Activated naive CD4-positive, alpha-beta T cell treated with anti-CD3 and anti-CD28 coated beads for 36 hours (primary cell): ENCODE measurements around the gene ESR2. TPM values are rescaled to one million over a fixed set of nuclear protein-coding genes. Genes with fewer than 3 reads are reported as not detected.
"Not testable (repeated sequence)": the region's sequence is repeated elsewhere in the genome, so short reads cannot be mapped to it uniquely, and the experiment has no call there.

ENCODE experiments used
- CTCF ChIA-PET: fragments of 350-600 bp; sonication (Branson Sonifier 250); formaldehyde crosslinking; loops from one replicate; lab custom pipeline; 2021; ENCODE audit warnings: antibody characterized with exemption; lab: Charles Lee
- DNase-seq: peaks from one replicate; pipeline ENCODE4 v3.0.0-alpha.2; 2020
- H3K27ac Mint-ChIP-seq: one replicate; pipeline ENCODE4 v1.8.0; 2021; ENCODE audit warnings: mild to moderate bottlenecking, mixed read lengths
- H3K27me3 Mint-ChIP-seq: one replicate; pipeline ENCODE4 v1.8.0; 2021; ENCODE audit warnings: low read depth, mixed read lengths
- H3K36me3 Mint-ChIP-seq: one replicate; pipeline ENCODE4 v1.8.0; 2021; ENCODE audit warnings: low read depth, mixed read lengths
- H3K4me1 Mint-ChIP-seq: one replicate; pipeline ENCODE4 v1.8.0; 2021; ENCODE audit warnings: low read depth, mixed read lengths
- H3K4me3 Mint-ChIP-seq: one replicate; pipeline ENCODE4 v1.8.0; 2021; ENCODE audit warnings: mild to moderate bottlenecking, moderate library complexity, mixed read lengths
- H3K9me3 Mint-ChIP-seq: one replicate; pipeline ENCODE4 v1.8.0; 2021; ENCODE audit warnings: mixed read lengths
- intact Hi-C: fragments of 100-400 bp; cut with micrococcal nuclease; formaldehyde crosslinking; loops from one replicate; pipeline ENCODE4 v1.15.1; 2023
- total RNA-seq, 2 experiments: library from RNA; stranded (reverse); gene quantifications; one replicate each; pipeline ENCODE4 v1.2.3, GENCODE V29; 2021

Gene ESR2
- total RNA-seq, 2 experiments from 2014 or later = 0.27 to 0.43 TPM

GRCh38 chr14:64191756-64192155, 102.4 kb downstream of the ESR2 start:
- Mint-ChIP-seq H3K36me3 (peaks cover 29% of the 10 kb centered on the region), H3K4me1 (peaks cover 25% of the 10 kb centered on the region), H3K4me3 (no peak overlapping the region), H3K27me3 (no peaks in the 10 kb centered on the region), H3K9me3 (no peaks in the 10 kb centered on the region), H3K27ac (no peak overlapping the region)
- no peak for DNase-seq
- intact Hi-C loops = no loop called here
- CTCF ChIA-PET = no interaction called here

GRCh38 chr14:64190974-64191502, 103.1 kb downstream of the ESR2 start:
- intact Hi-C loops = no loop called here
- Mint-ChIP-seq H3K36me3 (peaks cover 31% of the 10 kb centered on the region), H3K4me3 (no peak overlapping the region), H3K27ac (no peak overlapping the region), H3K27me3 (no peaks in the 10 kb centered on the region), H3K4me1 (peaks cover 25% of the 10 kb centered on the region), H3K9me3 (no peaks in the 10 kb centered on the region)
- CTCF ChIA-PET = no interaction called here
- no peak for DNase-seq

GRCh38 chr14:64187331-64187730, 106.8 kb downstream of the ESR2 start:
- no peaks in the 10 kb centered on the region for H3K27me3 Mint-ChIP-seq
- no peak for DNase-seq
- peaks cover 39% of the 10 kb centered on the region for H3K36me3 Mint-ChIP-seq
- intact Hi-C loops = no loop called here
- no peak overlapping the region for H3K27ac Mint-ChIP-seq
- H3K4me3 Mint-ChIP-seq = no peak overlapping the region
- no peaks in the 10 kb centered on the region for H3K4me1 Mint-ChIP-seq
- CTCF ChIA-PET = no interaction called here
- H3K9me3 Mint-ChIP-seq = no peaks in the 10 kb centered on the region

GRCh38 chr14:64186231-64187129, 107.7 kb downstream of the ESR2 start:
- peaks cover 39% of the 10 kb centered on the region for H3K36me3 Mint-ChIP-seq
- no peaks in the 10 kb centered on the region for H3K9me3 Mint-ChIP-seq
- no peak overlapping the region for H3K4me3 Mint-ChIP-seq
- H3K27me3 Mint-ChIP-seq = no peaks in the 10 kb centered on the region
- intact Hi-C loops = no loop called here
- DNase-seq = no peak
- H3K27ac Mint-ChIP-seq = no peak overlapping the region
- H3K4me1 Mint-ChIP-seq = no peaks in the 10 kb centered on the region
- CTCF ChIA-PET = interaction anchor here (0.8 to 1.4 kb wide), 3 partner anchors 11 to 109 kb away, joined by 3 to 4 read pairs (median 3); no protein-coding TSS in a partner anchor

GRCh38 chr14:64185184-64185583, 109.0 kb downstream of the ESR2 start:
- intact Hi-C loops = no loop called here
- CTCF ChIA-PET = no interaction called here

GRCh38 chr14:64184103-64184729, 110.0 kb downstream of the ESR2 start:
- no peak overlapping the region for H3K27ac Mint-ChIP-seq
- CTCF ChIA-PET = no interaction called here
- H3K9me3 Mint-ChIP-seq = no peaks in the 10 kb centered on the region

More at GRCh38 chr14:64185184-64185583, 109.0 kb downstream of the ESR2 start:
- Mint-ChIP-seq H3K9me3 (no peaks in the 10 kb centered on the region), H3K36me3 (peaks cover 30% of the 10 kb centered on the region), H3K4me3 (no peak overlapping the region), H3K27me3 (no peaks in the 10 kb centered on the region), H3K4me1 (no peaks in the 10 kb centered on the region), H3K27ac (no peak overlapping the region)
- DNase-seq = no peak

GRCh38 chr14:64182908-64183307, 111.3 kb downstream of the ESR2 start:
- DNase-seq, intact Hi-C loops, H3K4me3 Mint-ChIP-seq, H3K9me3 Mint-ChIP-seq, H3K27ac Mint-ChIP-seq, H3K27me3 Mint-ChIP-seq, H3K4me1 Mint-ChIP-seq: not testable (repeated sequence)
- CTCF ChIA-PET = interaction anchor here (0.6 kb wide), 1 partner anchor 175 kb away, joined by 3 read pairs; no protein-coding TSS in a partner anchor
- peaks cover 29% of the 10 kb centered on the region for H3K36me3 Mint-ChIP-seq

More at GRCh38 chr14:64184103-64184729, 110.0 kb downstream of the ESR2 start:
- H3K27me3 Mint-ChIP-seq = no peaks in the 10 kb centered on the region
- no peak overlapping the region for H3K4me3 Mint-ChIP-seq
- H3K36me3 Mint-ChIP-seq = peaks cover 33% of the 10 kb centered on the region
- no peaks in the 10 kb centered on the region for H3K4me1 Mint-ChIP-seq
- DNase-seq = no peak
- intact Hi-C loops = no loop called here

GRCh38 chr14:64178814-64179213, 115.4 kb downstream of the ESR2 start:
- Mint-ChIP-seq H3K4me1 (peaks cover 21% of the 10 kb centered on the region), H3K27me3 (no peaks in the 10 kb centered on the region), H3K27ac (no peak overlapping the region), H3K36me3 (peaks cover 25% of the 10 kb centered on the region), H3K4me3 (no peak overlapping the region), H3K9me3 (no peaks in the 10 kb centered on the region)
- intact Hi-C loops = no loop called here
- no peak for DNase-seq
- CTCF ChIA-PET = no interaction called here

- Mint-ChIP-seq H3K4me1 (peaks cover 21% of the 10 kb centered on the region), H3K4me3 (no peak overlapping the region), H3K27ac (no peak overlapping the region), H3K27me3 (no peaks in the 10 kb centered on the region), H3K36me3 (peaks cover 26% of the 10 kb centered on the region), H3K9me3 (no peaks in the 10 kb centered on the region)
- CTCF ChIA-PET = interaction anchor here (0.7 kb wide), 1 partner anchor 336 kb away, joined by 3 read pairs; no protein-coding TSS in a partner anchor
- no peak for DNase-seq
- intact Hi-C loops = no loop called here
Observed at GRCh38 chr14:64176330-64176729, 117.8 kb downstream of the ESR2 start.

GRCh38 chr14:64174922-64175782, 119.0 kb downstream of the ESR2 start:
- no peaks in the 10 kb centered on the region for H3K9me3 Mint-ChIP-seq
- CTCF ChIA-PET = interaction anchor here (1.2 to 1.8 kb wide), 3 partner anchors 120 to 167 kb away, joined by 3 to 7 read pairs (median 5); partner anchors contain the start of gene ESR2
- H3K4me1 Mint-ChIP-seq = peaks cover 21% of the 10 kb centered on the region
- H3K27me3 Mint-ChIP-seq = no peaks in the 10 kb centered on the region
- no peak overlapping the region for H3K27ac Mint-ChIP-seq
- H3K36me3 Mint-ChIP-seq = peaks cover 27% of the 10 kb centered on the region
- intact Hi-C loops = no loop called here
- no peak for DNase-seq
- no peak overlapping the region for H3K4me3 Mint-ChIP-seq

GRCh38 chr14:64170181-64170580, 124.0 kb downstream of the ESR2 start:
- Mint-ChIP-seq H3K36me3 (peaks cover 8% of the 10 kb centered on the region), H3K27me3 (no peaks in the 10 kb centered on the region), H3K27ac (no peak overlapping the region), H3K4me1 (peaks cover 9% of the 10 kb centered on the region), H3K4me3 (no peak overlapping the region), H3K9me3 (no peaks in the 10 kb centered on the region)
- intact Hi-C loops = no loop called here
- no peak for DNase-seq
- CTCF ChIA-PET = no interaction called here
